ENCODE data around the gene ZNF438.

The ZNF438 gene

DNA sequence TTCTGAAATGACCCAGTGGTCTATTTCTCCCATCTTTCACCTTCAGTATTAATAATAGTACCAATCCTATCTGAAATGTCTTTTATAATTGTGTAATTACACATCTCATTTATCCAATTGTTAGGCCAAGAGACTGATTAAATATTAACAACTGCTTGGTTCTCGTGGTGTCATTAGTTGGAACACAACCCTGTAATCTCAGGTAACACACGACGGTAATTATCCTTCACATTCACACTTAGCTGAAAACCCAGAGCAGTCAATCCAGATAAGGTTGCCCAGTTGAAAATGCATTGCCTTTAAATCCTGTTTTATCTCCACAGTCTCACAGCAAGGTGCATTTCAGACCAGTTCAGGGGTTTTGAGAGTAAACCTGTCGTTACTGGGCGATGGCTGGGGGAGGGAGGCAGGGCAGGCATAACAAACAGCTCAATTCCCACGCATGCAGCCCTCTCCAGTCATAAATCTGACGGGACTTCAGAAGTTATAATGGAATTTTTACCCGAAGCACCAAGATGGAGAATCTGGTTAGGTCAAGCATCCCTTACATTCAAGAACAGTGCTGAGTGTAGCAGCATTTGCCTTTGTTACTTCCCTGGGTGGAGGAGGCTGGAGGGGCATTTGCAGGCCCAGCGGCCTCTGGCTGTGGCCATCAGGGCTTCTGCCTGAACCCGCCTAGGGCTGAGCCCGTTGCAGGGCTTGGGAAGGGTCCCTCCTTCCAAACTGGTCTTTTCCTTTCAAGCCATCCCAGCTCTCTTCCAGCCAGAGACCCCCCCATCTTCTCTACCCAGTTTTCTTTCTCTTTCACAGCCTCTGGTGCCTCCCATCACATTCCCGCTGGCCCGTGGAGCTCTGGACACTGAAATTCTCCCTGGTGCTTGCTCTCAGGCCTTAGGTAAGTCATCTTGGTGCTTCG lies 201.1 kb downstream of the ZNF438 start:
- TF ChIP-seq, protein P1, sequence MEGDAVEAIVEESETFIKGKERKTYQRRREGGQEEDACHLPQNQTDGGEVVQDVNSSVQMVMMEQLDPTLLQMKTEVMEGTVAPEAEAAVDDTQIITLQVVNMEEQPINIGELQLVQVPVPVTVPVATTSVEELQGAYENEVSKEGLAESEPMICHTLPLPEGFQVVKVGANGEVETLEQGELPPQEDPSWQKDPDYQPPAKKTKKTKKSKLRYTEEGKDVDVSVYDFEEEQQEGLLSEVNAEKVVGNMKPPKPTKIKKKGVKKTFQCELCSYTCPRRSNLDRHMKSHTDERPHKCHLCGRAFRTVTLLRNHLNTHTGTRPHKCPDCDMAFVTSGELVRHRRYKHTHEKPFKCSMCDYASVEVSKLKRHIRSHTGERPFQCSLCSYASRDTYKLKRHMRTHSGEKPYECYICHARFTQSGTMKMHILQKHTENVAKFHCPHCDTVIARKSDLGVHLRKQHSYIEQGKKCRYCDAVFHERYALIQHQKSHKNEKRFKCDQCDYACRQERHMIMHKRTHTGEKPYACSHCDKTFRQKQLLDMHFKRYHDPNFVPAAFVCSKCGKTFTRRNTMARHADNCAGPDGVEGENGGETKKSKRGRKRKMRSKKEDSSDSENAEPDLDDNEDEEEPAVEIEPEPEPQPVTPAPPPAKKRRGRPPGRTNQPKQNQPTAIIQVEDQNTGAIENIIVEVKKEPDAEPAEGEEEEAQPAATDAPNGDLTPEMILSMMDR (IDR thresholded peaks at IDR 0.05), result no peak
- Histone ChIP-seq H3K9me3 (no peaks in the 10 kb centered on the region), H3K4me3 (no peak overlapping the region), H3K4me1 (peaks cover 0 to 13% (median 3%) of the 10 kb centered on the region in 4 donors), H3K27me3 (no peaks in the 10 kb centered on the region), H3K27ac (no peak overlapping the region), H3K36me3 (peaks cover 0 to 6% (median 0%) of the 10 kb centered on the region in 3 donors)
- intact Hi-C loops (cut with DNase I; ENCODE audit: low total_unique reads), result no loop called here
- peak in 1 of 2 donors; percentile 53 for DNase-seq

DNA sequence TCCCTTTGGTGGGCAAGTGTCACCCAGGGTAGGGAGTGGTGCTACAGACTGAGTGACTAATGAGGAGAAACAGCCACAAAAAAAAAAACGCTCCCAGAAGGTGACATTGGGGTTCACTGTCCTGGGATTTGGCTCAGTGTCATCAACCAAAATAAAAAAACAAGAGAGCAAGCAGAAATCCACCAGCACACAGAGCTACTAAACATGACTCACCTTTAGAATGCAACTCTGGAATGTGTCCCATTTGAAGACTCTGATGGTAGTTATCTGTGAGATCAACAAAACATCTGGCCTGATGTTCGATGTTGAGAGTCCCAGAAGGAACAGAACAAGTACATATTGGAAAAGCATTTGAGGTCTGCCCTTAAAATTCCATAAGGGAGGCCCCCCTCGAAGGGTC lies 201.8 kb downstream of the ZNF438 start:
- intact Hi-C loops (cut with DNase I; ENCODE audit: low total_unique reads), result no loop called here
- no peak for DNase-seq
- TF ChIP-seq, protein P1 (IDR thresholded peaks at IDR 0.05), result no peak
- no peak overlapping the region for H3K27ac ChIP-seq
- H3K9me3 ChIP-seq, result no peaks in the 10 kb centered on the region
- no peak overlapping the region for H3K4me3 ChIP-seq
- peaks cover 0 to 13% (median 3%) of the 10 kb centered on the region in 4 donors for H3K4me1 ChIP-seq
- H3K36me3 ChIP-seq, result peaks cover 0 to 6% (median 0%) of the 10 kb centered on the region in 3 donors
- no peaks in the 10 kb centered on the region for H3K27me3 ChIP-seq

DNA sequence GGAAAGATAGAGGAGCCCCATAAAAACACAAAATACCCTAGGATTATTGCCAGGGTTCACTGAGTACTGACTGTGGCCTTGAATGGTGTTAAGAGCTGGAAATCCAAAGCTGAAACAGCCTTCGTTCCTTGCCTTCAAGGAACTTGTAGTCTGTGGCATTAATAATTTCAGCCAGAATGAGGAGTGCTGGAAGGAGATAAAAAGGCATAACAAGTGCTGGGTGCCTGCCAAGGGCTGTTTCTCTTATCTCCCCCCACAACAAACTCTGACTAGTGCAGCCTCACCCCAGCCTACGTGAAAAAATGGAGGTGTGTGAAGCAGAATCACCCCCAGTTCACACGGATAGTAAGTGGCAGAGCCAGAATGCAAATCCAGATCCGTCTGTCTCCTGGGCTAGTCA lies 203.0 kb downstream of the ZNF438 start:
- DNase-seq, result no peak
- intact Hi-C loops (cut with DNase I; ENCODE audit: low total_unique reads), result no loop called here
- no peaks in the 10 kb centered on the region for H3K27me3 ChIP-seq
- peaks cover 0 to 6% (median 0%) of the 10 kb centered on the region in 3 donors for H3K36me3 ChIP-seq
- no peak overlapping the region for H3K4me3 ChIP-seq
- no peaks in the 10 kb centered on the region for H3K9me3 ChIP-seq
- peaks cover 0 to 13% (median 3%) of the 10 kb centered on the region in 4 donors for H3K4me1 ChIP-seq
- no peak overlapping the region for H3K27ac ChIP-seq
- TF ChIP-seq, protein P1 (IDR thresholded peaks at IDR 0.05), result no peak

DNA sequence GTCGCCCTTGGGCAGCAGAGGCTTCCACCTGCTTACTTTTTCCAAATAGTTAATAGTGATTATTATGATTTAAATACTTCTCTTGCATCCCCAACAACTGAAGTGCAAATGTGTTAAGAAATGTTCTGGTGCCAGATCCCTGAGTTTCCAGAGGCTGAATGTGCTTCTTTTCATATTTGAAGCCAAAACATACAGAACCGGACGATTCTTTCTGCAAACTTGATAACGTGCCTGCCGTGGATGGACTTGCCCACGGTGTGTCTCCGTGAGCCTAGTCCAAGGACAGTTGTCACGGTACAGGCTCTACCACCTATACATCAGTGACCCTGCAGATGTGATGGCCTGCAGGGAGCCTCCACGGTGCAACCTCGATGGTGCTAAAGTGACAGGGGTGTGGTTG lies 203.5 kb downstream of the ZNF438 start:
- no peaks in the 10 kb centered on the region for H3K27me3 ChIP-seq
- DNase-seq, result peak in 1 of 2 donors; percentile 38
- no peak overlapping the region for H3K4me3 ChIP-seq
- H3K36me3 ChIP-seq, result peaks cover 0 to 2% (median 0%) of the 10 kb centered on the region in 3 donors
- TF ChIP-seq, protein P1 (IDR thresholded peaks at IDR 0.05), result no peak
- intact Hi-C loops (cut with DNase I; ENCODE audit: low total_unique reads), result no loop called here
- H3K9me3 ChIP-seq, result no peaks in the 10 kb centered on the region
- no peak overlapping the region for H3K27ac ChIP-seq
- H3K4me1 ChIP-seq, result peaks cover 0 to 13% (median 3%) of the 10 kb centered on the region in 4 donors

DNA sequence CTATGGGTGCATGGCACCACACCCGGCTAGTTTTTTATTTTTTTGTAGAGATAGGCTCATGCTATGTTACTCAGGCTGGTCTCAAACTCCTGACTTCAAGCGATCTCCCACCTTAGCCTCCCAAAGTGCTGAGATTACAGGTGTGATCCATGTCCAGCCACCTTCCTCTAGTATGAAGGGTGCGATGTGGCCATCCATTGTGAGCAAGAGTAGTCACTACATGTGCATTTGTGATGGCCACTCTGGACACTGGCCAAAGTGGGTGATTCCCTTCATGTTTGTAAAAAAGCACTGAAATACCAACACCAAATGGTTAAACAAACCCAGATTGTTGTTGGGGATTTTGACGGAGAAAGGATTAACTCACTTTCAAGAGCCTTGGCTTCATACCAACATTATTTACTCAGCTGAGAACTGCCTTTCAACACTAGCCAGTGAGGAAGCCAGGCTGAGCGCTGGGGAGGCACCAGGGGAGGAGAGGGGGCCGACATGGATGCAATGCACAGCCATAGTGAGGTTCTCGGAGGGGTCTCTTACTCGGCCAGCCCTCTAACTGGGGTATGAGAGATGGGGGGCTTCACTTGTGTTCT lies 204.0 kb downstream of the ZNF438 start:
- H3K36me3 ChIP-seq, result no peaks in the 10 kb centered on the region
- no peaks in the 10 kb centered on the region for H3K9me3 ChIP-seq
- TF ChIP-seq, protein P1 (IDR thresholded peaks at IDR 0.05), result no peak
- H3K4me3 ChIP-seq, result no peak overlapping the region
- peak in 1 of 2 donors; percentile 56 for DNase-seq
- H3K27ac ChIP-seq, result no peak overlapping the region
- intact Hi-C loops (cut with DNase I; ENCODE audit: low total_unique reads), result no loop called here
- peaks cover 0 to 13% (median 3%) of the 10 kb centered on the region in 4 donors for H3K4me1 ChIP-seq
- no peaks in the 10 kb centered on the region for H3K27me3 ChIP-seq
